Smooth muscle cell (in vitro differentiated cells): Measurements from ENCODE around the gene CPPED1. TPM values are rescaled to one million over a fixed set of nuclear protein-coding genes. Genes with fewer than 3 reads are reported as not detected.

Experiments used
- DNase-seq: peaks from one replicate; lab custom pipeline; 2025; ENCODE audit not compliant: unreplicated experiment; lab: John Stamatoyannopoulos, UW
- H2AFZ ChIP-seq: fragments of 200-600 bp; sonication (generic); 2 replicates; pipeline ENCODE4 v1.6.0; 2016; ENCODE audit warnings: antibody characterized with exemption, low read depth, mild to moderate bottlenecking
- H3F3A ChIP-seq: fragments of 200-600 bp; sonication (generic); 2 replicates; pipeline ENCODE4 v1.6.0; 2017; ENCODE audit warnings: antibody characterized with exemption, low read depth
- H3K27ac ChIP-seq: fragments of 200-600 bp; sonication (generic); 2 replicates; pipeline ENCODE4 v1.5.1; 2016; ENCODE audit warnings: low read depth, mild to moderate bottlenecking
- H3K27me3 ChIP-seq: fragments of 200-600 bp; sonication (generic); 2 replicates; pipeline ENCODE4 v1.6.1; 2016; ENCODE audit warnings: low read depth, mild to moderate bottlenecking
- H3K36me3 ChIP-seq: fragments of 200-600 bp; sonication (generic); 2 replicates; pipeline ENCODE4 v1.5.1; 2016; ENCODE audit warnings: low read depth
- H3K4me1 ChIP-seq: fragments of 200-600 bp; sonication (generic); 2 replicates; pipeline ENCODE4 v1.5.1; 2016; ENCODE audit warnings: low read depth
- H3K4me2 ChIP-seq: fragments of 200-600 bp; sonication (generic); 2 replicates; pipeline ENCODE4 v1.6.0; 2016; ENCODE audit warnings: mild to moderate bottlenecking
- H3K4me3 ChIP-seq: fragments of 200-600 bp; sonication (generic); 2 replicates; pipeline ENCODE4 v1.5.1; 2016; ENCODE audit warnings: mild to moderate bottlenecking
- H3K79me2 ChIP-seq: fragments of 200-600 bp; sonication (generic); 2 replicates; pipeline ENCODE4 v1.6.0; 2016; ENCODE audit warnings: low read depth, mild to moderate bottlenecking
- H3K9ac ChIP-seq: fragments of 200-600 bp; sonication (generic); 2 replicates; pipeline ENCODE4 v1.6.0; 2016; ENCODE audit warnings: low read depth
- H3K9me3 ChIP-seq: fragments of 200-600 bp; sonication (generic); replicated peaks from 2 replicates; pipeline ENCODE4 v1.5.1; 2016; ENCODE audit warnings: low read depth
- H4K20me1 ChIP-seq: fragments of 200-600 bp; sonication (generic); 2 replicates; pipeline ENCODE4 v1.6.0; 2016; ENCODE audit warnings: low read depth
- CTCF ChIP-seq: fragments of 200-600 bp; sonication (generic); IDR thresholded peaks from 2 replicates; pipeline ENCODE4 v1.5.1; 2017; ENCODE audit warnings: borderline replicate concordance, mild to moderate bottlenecking, antibody characterized with exemption; ENCODE audit not compliant: insufficient read depth, poor library complexity, severe bottlenecking
- WGBS: methylation state at CpG from one replicate; pipeline ENCODE4 v1.1.7; 2016; ENCODE audit warnings: low lambda C conversion rate; 5-methylcytosine and 5-hydroxymethylcytosine counted together
- polyA plus RNA-seq: library from polyadenylated mRNA; unstranded; fragments of >200 nt; fragmentation: Nextera tagmentation; extraction: Ambion mirVana; gene quantifications from 2 replicates; pipeline ENCODE4 v1.2.1, GENCODE V29; 2016
- total RNA-seq: library from RNA; depleted of rRNA; stranded (reverse); fragments of >200 nt; gene quantifications from 2 replicates; pipeline ENCODE4 v1.2.3, GENCODE V29; 2014

Gene CPPED1
- total and polyA plus RNA-seq, 2 experiments from 2014 or later, result 17.2 to 20.9 TPM

GRCh38 chr16:12618515-12618914, 185.2 kb downstream of the CPPED1 start:
- Histone ChIP-seq H3K4me1 (no peaks in the 10 kb centered on the region), H3K79me2 (no peaks in the 10 kb centered on the region), H4K20me1 (no peaks in the 10 kb centered on the region), H3K9me3 (no peaks in the 10 kb centered on the region), H3K27me3 (no peaks in the 10 kb centered on the region), H3F3A (no peaks in the 10 kb centered on the region), H3K9ac (no peak overlapping the region), H2AFZ (no peak overlapping the region), H3K4me3 (no peak overlapping the region), H3K27ac (no peak overlapping the region), H3K36me3 (no peaks in the 10 kb centered on the region), H3K4me2 (no peak overlapping the region)
- no peak for TF ChIP-seq CTCF
- no peak for DNase-seq
- 97% methylated on average over 3 of the region's 3 CpGs for WGBS

- Histone ChIP-seq H3K4me2 (no peak overlapping the region), H2AFZ (no peak overlapping the region), H3K27ac (no peak overlapping the region), H3K9me3 (no peaks in the 10 kb centered on the region), H3K79me2 (no peaks in the 10 kb centered on the region), H3K27me3 (no peaks in the 10 kb centered on the region), H3K36me3 (no peaks in the 10 kb centered on the region), H3F3A (no peaks in the 10 kb centered on the region), H3K4me3 (no peak overlapping the region), H4K20me1 (no peaks in the 10 kb centered on the region), H3K4me1 (no peaks in the 10 kb centered on the region), H3K9ac (no peak overlapping the region)
- WGBS, result 79% methylated on average over 9 of the region's 9 CpGs
- no peak for DNase-seq
- no peak for TF ChIP-seq CTCF
These were observed 186.3 kb downstream of the CPPED1 start for GRCh38 chr16:12617401-12617819.

GRCh38 chr16:12614662-12615278, 188.9 kb downstream of the CPPED1 start:
- Histone ChIP-seq H3K4me1 (no peaks in the 10 kb centered on the region), H3K9ac (no peak overlapping the region), H4K20me1 (no peaks in the 10 kb centered on the region), H3K79me2 (no peaks in the 10 kb centered on the region), H3K9me3 (no peaks in the 10 kb centered on the region), H3F3A (no peaks in the 10 kb centered on the region), H3K27ac (no peak overlapping the region), H2AFZ (no peak overlapping the region), H3K27me3 (no peaks in the 10 kb centered on the region), H3K36me3 (no peaks in the 10 kb centered on the region), H3K4me3 (no peak overlapping the region), H3K4me2 (no peak overlapping the region)
- WGBS, result 97% methylated on average over 7 of the region's 7 CpGs
- TF ChIP-seq CTCF, result no peak
- no peak for DNase-seq
